Measurements from ENCODE around the gene TAF4. TPM values are rescaled to one million over a fixed set of nuclear protein-coding genes. Genes with fewer than 3 reads are reported as not detected.

TAF4 gene
- total and polyA plus RNA-seq, 2 of the 13 experiments (the other 11 are each of a cell fraction or from before 2014, with no cell fraction given): 5.9 to 12.0 TPM

DNA sequence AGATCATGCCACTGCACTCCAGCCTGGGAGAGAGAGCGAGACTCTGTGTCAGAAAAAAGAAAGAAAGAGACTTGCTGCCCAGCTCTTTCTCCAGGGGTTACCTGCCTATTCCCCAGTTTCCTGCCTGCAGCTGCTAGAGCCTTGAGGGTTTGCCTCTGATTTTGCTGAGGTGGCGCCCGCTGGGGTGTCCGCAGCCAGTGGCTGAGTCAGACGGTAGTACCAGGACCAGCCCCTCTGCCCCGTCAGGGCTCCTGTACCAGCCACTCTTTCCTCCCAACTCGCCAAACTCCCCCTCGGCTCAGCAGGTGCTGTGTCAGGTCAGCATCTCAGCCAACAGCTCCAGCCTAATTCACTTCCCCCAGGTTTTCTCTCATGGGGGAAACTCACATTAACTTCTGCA is 49.2 kb upstream of the TAF4 start:
- ChIA-PET POLR2A (interaction anchor here (9.9 kb wide), 1 partner anchor 47 kb away, joined by 260 read pairs; the partner anchor contains the start of gene TAF4), CTCF (ENCODE audit: low intra/inter-chr PET ratio, low total read pairs) (no interaction called here)
- no peak overlapping the region for H2AFZ ChIP-seq (ENCODE audit: low read length)
- intact Hi-C loops (cut with micrococcal nuclease; ENCODE audit: unreplicated experiment): no loop called here
- H3K4me1 ChIP-seq (ENCODE audit: insufficient read depth, low read length): peaks cover 42% of the 10 kb centered on the region
- H3K36me3 ChIP-seq (replicated peaks in 1 of 2; ENCODE audit: control insufficient read depth in 1 of 2, insufficient read depth in 2 of 2, low read length in 2 of 2): no peaks in the 10 kb centered on the region
- no peaks in the 10 kb centered on the region for H4K20me1 ChIP-seq (ENCODE audit: insufficient read depth, low read length)
- TF ChIP-seq TMF1 (CRISPR knock-in tag; IDR thresholded peaks at IDR 0.05; ENCODE audit: low read depth): no peak
- no peak for TF ChIP-seq HNF4G (IDR thresholded peaks at IDR 0.05; ENCODE audit: borderline replicate concordance, low read depth, low read length)
- TF ChIP-seq HNF4G (CRISPR knock-in tag; IDR thresholded peaks at IDR 0.05; ENCODE audit: borderline replicate concordance, low read depth): 0 out of 2 replicates have a peak, but pooled peaks have one; percentile 35
- TF ChIP-seq MAFK (conservative IDR thresholded peaks at IDR 0.05 in 1 of 2, IDR thresholded peaks at IDR 0.05 in 1 of 2; ENCODE audit: low read length in 2 of 2): peak; percentile 43 to 77
- no peak for TF ChIP-seq MIXL1 (CRISPR knock-in tag; IDR thresholded peaks at IDR 0.05)
- peak; percentile 69 for TF ChIP-seq MAFF (IDR thresholded peaks at IDR 0.05; ENCODE audit: low read depth, low read length)
- no peak for TF ChIP-seq ZMYM3 (CRISPR knock-in tag; IDR thresholded peaks at IDR 0.05)
- TF ChIP-seq ZNF335 (CRISPR knock-in tag; IDR thresholded peaks at IDR 0.05): no peak
- TF ChIP-seq HDAC2 (CRISPR knock-in tag; IDR thresholded peaks at IDR 0.05): no peak
- H3K4me3 ChIP-seq (replicated peaks in 1 of 3; ENCODE audit: insufficient read depth in 1 of 3, low read depth in 2 of 3, low read length in 3 of 3): no peak overlapping the region
- no peak overlapping the region for H3K4me2 ChIP-seq (ENCODE audit: low read depth, low read length)
- H3K9me3 ChIP-seq (ENCODE audit: low read length): peaks cover 11% of the 10 kb centered on the region
- no peaks in the 10 kb centered on the region for H3K79me2 ChIP-seq (ENCODE audit: insufficient read depth, low read length)
- in situ Hi-C loops (cut with HindIII; ENCODE audit: extremely low pct_ligation_motif_present, low pct_unique_long_range_greater_than_20kb): no loop called here
- peaks cover 8 to 47% of the 10 kb centered on the region in 2 experiments for H3K27me3 ChIP-seq (ENCODE audit: control insufficient read depth in 1 of 2, insufficient read depth in 2 of 2, low read length in 2 of 2)
- 56% methylated on average over 8 of the region's 8 CpGs for WGBS (ENCODE audit: low lambda C conversion rate)
- FAIRE-seq (no peak), ATAC-seq (no peak), DNase-seq (ENCODE audit: low spot score) (no peak)
- BruUV-seq (replicated peaks): no TSS peak
- H3K27ac ChIP-seq (ENCODE audit: extremely low read length, insufficient read depth, low read length): no peak overlapping the region
- H3K9ac ChIP-seq (ENCODE audit: insufficient read depth, low read depth, low read length): no peak overlapping the region

DNA sequence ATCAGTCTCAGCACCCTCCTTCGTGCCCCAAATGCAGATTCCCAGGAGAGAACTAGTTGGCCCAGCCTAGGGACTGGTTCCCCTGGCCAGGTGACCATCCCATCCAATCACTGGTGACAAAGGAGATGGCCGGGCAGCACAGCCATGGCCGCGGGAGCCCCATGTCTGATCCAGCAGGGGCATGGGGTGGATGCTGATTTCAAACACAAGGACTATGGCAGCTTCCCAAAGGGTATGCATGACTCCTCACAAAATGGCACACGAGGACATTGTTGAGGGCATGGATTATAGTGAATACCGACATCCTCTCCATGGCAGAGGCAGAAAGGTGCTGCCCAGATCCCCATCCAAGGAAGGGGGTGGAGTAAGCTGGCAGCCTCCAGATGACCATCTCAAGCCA is 46.7 kb upstream of the TAF4 start:
- in situ Hi-C loops (cut with HindIII; ENCODE audit: extremely low pct_ligation_motif_present, low pct_unique_long_range_greater_than_20kb) (no loop called here), intact Hi-C loops (cut with micrococcal nuclease; ENCODE audit: unreplicated experiment) (no loop called here)
- ATAC-seq (no peak), DNase-seq (ENCODE audit: low spot score) (no peak), FAIRE-seq (no peak)
- no peaks in the 10 kb centered on the region for H3K36me3 ChIP-seq (replicated peaks in 1 of 2; ENCODE audit: control insufficient read depth in 1 of 2, insufficient read depth in 2 of 2, low read length in 2 of 2)
- 36% methylated on average over 6 of the region's 6 CpGs for WGBS (ENCODE audit: low lambda C conversion rate)
- no peaks in the 10 kb centered on the region for H3K79me2 ChIP-seq (ENCODE audit: insufficient read depth, low read length)
- no peak overlapping the region for H3K4me2 ChIP-seq (ENCODE audit: low read depth, low read length)
- peaks cover 35% of the 10 kb centered on the region for H3K9me3 ChIP-seq (ENCODE audit: low read length)
- H3K4me1 ChIP-seq (ENCODE audit: insufficient read depth, low read length): peaks cover 17% of the 10 kb centered on the region
- ChIA-PET CTCF (ENCODE audit: low intra/inter-chr PET ratio, low total read pairs) (no interaction called here), POLR2A (interaction anchor here (1.1 to 1.7 kb wide), 2 partner anchors 9 to 45 kb away, joined by 3 to 4 read pairs; partner anchors contain the start of gene LSM14B)
- no peak overlapping the region for H3K4me3 ChIP-seq (replicated peaks in 1 of 3; ENCODE audit: insufficient read depth in 1 of 3, low read depth in 2 of 3, low read length in 3 of 3)
- no TSS peak for BruUV-seq (replicated peaks)
- no peak overlapping the region for H3K9ac ChIP-seq (ENCODE audit: insufficient read depth, low read depth, low read length)
- no peak overlapping the region for H3K27ac ChIP-seq (ENCODE audit: extremely low read length, insufficient read depth, low read length)
- H2AFZ ChIP-seq (ENCODE audit: low read length): no peak overlapping the region
- no peaks in the 10 kb centered on the region for H4K20me1 ChIP-seq (ENCODE audit: insufficient read depth, low read length)
- peaks cover 6 to 32% of the 10 kb centered on the region in 2 experiments for H3K27me3 ChIP-seq (ENCODE audit: control insufficient read depth in 1 of 2, insufficient read depth in 2 of 2, low read length in 2 of 2)
- no peak for TF ChIP-seq POLR2G (IDR thresholded peaks at IDR 0.05; ENCODE audit: low read depth, low read length)
- no peak for TF ChIP-seq TBX2 (CRISPR knock-in tag; IDR thresholded peaks at IDR 0.05; ENCODE audit: borderline replicate concordance)
- 0 out of 2 replicates have a peak, but pooled peaks have one; percentile 15 for TF ChIP-seq ZNF768 (CRISPR knock-in tag; IDR thresholded peaks at IDR 0.05)
- TF ChIP-seq, protein P1, sequence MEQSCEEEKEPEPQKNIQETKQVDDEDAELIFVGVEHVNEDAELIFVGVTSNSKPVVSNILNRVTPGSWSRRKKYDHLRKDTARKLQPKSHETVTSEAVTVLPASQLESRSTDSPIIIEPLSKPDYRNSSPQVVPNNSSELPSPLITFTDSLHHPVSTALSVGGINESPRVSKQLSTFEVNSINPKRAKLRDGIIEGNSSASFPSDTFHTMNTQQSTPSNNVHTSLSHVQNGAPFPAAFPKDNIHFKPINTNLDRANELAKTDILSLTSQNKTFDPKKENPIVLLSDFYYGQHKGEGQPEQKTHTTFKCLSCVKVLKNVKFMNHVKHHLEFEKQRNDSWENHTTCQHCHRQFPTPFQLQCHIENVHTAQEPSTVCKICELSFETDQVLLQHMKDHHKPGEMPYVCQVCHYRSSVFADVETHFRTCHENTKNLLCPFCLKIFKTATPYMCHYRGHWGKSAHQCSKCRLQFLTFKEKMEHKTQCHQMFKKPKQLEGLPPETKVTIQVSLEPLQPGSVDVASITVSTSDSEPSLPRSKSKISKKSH (CRISPR knock-in tag; IDR thresholded peaks at IDR 0.05; ENCODE audit: borderline replicate concordance): peak; percentile 70
- TF ChIP-seq ZNF563 (CRISPR knock-in tag; IDR thresholded peaks at IDR 0.05): 0 out of 2 replicates have a peak, but pooled peaks have one; percentile 16
- no peak for TF ChIP-seq SSRP1 (CRISPR knock-in tag; IDR thresholded peaks at IDR 0.05)
- TF ChIP-seq, protein P2, sequence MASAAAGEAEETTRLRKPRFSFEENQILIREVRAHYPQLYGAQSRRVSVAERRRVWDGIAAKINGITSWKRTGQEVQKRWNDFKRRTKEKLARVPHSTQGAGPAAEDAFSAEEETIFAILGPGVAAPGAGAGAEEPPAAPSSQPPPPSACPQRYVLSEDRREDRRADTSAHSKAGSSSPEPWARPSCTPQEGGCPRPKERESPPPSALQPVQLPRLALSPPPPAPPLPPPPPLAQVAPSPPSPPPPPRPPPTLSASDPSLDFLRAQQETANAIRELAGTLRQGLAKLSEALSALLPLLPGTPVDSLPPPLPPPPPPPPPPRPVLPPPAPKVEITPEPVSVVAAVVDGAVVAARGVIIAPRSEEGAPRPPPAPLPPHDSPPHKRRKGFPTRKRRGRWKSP (CRISPR knock-in tag; IDR thresholded peaks at IDR 0.05): no peak
- TF ChIP-seq ZNF17 (CRISPR knock-in tag; IDR thresholded peaks at IDR 0.05): no peak
- TF ChIP-seq TBX3 (IDR thresholded peaks at IDR 0.05; ENCODE audit: borderline replicate concordance): no peak
- TF ChIP-seq ZNF207 (IDR thresholded peaks at IDR 0.05; ENCODE audit: borderline replicate concordance): no peak

Measured in HepG2 (cell line).